Activated CD4-positive, alpha-beta T cell treated with anti-CD3 and anti-CD28 coated beads for 24 hours (primary cell): ENCODE data around the gene TOM1L2.
"Not testable (repeated sequence)": the region's sequence is repeated elsewhere in the genome, so short reads cannot be mapped to it uniquely, and the experiment has no call there.

Experiments
- DNase-seq, 2 donors: peaks; one replicate each; pipeline ENCODE4 v3.0.0-alpha.2; 2020; ENCODE audit warnings: low read depth in 2 of 2

Gene TOM1L2

GRCh38 chr17:17970699-17971430 lies 1.3 kb downstream of the TOM1L2 start:
- DNase-seq = no peak

GRCh38 chr17:17966399-17966798 lies 5.8 kb downstream of the TOM1L2 start:
- no peak for DNase-seq

GRCh38 chr17:17965152-17965721 lies 7.0 kb downstream of the TOM1L2 start:
- DNase-seq = no peak

- no peak for DNase-seq
Measured at GRCh38 chr17:17964710-17965109, 7.5 kb downstream of the TOM1L2 start.

GRCh38 chr17:17963694-17964436 lies 8.3 kb downstream of the TOM1L2 start:
- no peak for DNase-seq

- DNase-seq = no peak
Measured at GRCh38 chr17:17963066-17963465, 9.1 kb downstream of the TOM1L2 start.

GRCh38 chr17:17960500-17961030 lies 11.6 kb downstream of the TOM1L2 start:
- DNase-seq = no peak

GRCh38 chr17:17959520-17960361 lies 12.5 kb downstream of the TOM1L2 start:
- DNase-seq = no peak

GRCh38 chr17:17958982-17959381 lies 13.2 kb downstream of the TOM1L2 start:
- DNase-seq = no peak

GRCh38 chr17:17957584-17957916 lies 14.7 kb downstream of the TOM1L2 start:
- DNase-seq = no peak

- not testable (repeated sequence) for DNase-seq
Measured at GRCh38 chr17:17955790-17956341, 16.3 kb downstream of the TOM1L2 start.

- no peak for DNase-seq
Measured at GRCh38 chr17:17954079-17954478, 18.1 kb downstream of the TOM1L2 start.

GRCh38 chr17:17952691-17953090 lies 19.5 kb downstream of the TOM1L2 start:
- no peak for DNase-seq

GRCh38 chr17:17951524-17951923 lies 20.7 kb downstream of the TOM1L2 start:
- DNase-seq = no peak

GRCh38 chr17:17950806-17951205 lies 21.4 kb downstream of the TOM1L2 start:
- DNase-seq = no peak

GRCh38 chr17:17950347-17950746 lies 21.9 kb downstream of the TOM1L2 start:
- DNase-seq = no peak

- DNase-seq = no peak
Measured at GRCh38 chr17:17947966-17948365, 24.2 kb downstream of the TOM1L2 start.

- DNase-seq = no peak
Measured at GRCh38 chr17:17947309-17947708, 24.9 kb downstream of the TOM1L2 start.

GRCh38 chr17:17946093-17946492 lies 26.1 kb downstream of the TOM1L2 start:
- no peak for DNase-seq

GRCh38 chr17:17944743-17945142 lies 27.5 kb downstream of the TOM1L2 start:
- no peak for DNase-seq

GRCh38 chr17:17944242-17944641 lies 28.0 kb downstream of the TOM1L2 start:
- DNase-seq = no peak
